GM21360 (cell line): ENCODE results near the gene SEPTIN3.
A peak's percentile ranks its signal among the peaks of the same experiment; 100 is the strongest.

Experiments used
- ATAC-seq: cut with Tn5 transposase; IDR thresholded peaks from one replicate; pipeline ENCODE4 v1.9.1; 2021; ENCODE audit warnings: mild to moderate bottlenecking, moderate library complexity; ENCODE audit not compliant: unreplicated experiment

SEPTIN3 gene, protein sequence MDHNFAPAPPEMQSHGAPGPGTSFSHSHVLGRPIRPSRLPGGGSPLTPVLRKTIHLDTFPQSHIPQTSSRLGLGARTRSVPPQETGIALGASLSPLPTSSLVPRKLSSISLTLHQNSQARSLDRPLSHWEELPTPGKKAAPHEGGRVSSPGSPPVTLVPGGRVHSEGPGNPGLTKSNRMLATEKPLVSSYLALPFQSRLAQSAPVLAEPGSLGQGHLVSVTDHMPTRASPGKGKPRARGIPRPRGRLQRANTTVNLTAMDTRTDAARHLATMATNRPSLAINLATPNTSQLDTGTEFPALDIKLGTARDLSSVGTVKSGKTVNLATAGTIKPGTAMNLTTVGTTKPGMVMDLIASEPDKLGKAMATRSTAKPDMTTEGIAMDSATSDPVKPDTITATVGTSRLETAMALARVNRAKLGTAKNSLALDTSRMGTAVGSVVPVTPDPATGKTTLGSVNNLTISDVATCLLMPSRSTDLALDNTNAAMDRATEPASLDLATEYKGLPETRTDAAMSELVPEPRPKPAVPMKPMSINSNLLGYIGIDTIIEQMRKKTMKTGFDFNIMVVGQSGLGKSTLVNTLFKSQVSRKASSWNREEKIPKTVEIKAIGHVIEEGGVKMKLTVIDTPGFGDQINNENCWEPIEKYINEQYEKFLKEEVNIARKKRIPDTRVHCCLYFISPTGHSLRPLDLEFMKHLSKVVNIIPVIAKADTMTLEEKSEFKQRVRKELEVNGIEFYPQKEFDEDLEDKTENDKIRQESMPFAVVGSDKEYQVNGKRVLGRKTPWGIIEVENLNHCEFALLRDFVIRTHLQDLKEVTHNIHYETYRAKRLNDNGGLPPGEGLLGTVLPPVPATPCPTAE

DNA sequence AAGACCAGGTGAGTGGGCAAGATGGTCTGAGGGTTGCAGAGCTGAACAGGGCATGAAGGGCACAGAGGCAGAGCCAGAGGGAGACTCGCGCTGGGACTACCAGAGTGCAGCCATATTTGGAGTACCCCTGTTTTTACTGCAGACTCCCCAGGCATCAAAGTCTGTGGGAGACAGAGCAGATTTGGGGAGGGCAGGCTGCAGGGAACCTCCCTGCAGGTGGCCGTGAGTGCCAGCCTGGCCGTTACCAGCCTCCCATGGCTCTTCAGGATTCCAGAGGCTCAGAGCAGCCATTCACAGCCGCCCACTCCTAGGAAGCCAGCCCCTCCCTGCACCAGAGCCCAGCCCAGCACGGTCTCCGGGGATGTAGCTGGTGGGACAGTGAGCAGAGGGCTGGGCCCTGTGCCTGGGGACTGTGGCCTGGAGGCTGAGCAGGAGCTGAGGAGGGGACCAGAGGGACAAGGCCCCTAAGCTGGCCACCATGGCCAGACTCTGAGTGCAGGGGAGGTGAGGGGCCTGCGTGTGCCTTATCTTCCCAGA, at the start of gene SEPTIN3:
TSS of gene SEPTIN3 (plus strand) at position 334 of the 537 bp plus-strand sequence. CDS start 2,050 bp downstream, outside the sequence.
- ATAC-seq = no peak

DNA sequence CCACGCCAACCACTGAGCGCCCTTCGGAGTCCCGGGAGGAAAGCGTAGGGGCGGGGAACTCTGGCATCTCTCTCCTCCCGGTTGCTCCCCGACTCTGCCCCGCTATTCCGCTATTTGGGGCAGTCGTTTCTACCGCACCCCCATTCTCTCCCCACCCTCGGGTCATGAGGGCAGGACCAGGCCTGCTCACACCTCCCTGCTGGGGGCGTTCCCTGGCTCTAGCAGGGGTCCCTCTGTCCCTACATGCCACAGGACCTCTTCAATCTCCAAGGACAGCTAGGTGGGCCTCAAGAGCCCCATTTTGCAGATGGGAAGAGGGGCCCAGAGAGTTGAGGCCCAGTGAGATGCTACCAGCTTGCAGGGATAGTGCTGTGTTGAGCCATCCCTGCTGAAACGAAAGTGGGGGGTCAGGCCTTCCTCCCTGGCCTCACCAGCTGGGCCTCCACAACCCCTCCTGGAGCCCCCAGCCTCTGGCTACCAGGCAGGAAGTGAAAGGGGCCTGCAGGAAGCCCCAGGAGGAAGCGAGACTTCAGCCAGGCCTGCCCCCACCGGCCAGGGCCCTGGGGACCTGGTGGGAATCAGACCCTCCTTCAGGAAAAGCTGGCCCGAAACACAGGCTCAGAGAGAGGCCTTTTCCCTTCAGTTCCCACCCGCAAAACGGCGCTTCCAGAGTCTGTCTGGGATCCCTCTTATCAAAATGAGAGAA, 48.8 kb upstream of the SEPTIN3 start:
- ATAC-seq = peak; percentile 17

DNA sequence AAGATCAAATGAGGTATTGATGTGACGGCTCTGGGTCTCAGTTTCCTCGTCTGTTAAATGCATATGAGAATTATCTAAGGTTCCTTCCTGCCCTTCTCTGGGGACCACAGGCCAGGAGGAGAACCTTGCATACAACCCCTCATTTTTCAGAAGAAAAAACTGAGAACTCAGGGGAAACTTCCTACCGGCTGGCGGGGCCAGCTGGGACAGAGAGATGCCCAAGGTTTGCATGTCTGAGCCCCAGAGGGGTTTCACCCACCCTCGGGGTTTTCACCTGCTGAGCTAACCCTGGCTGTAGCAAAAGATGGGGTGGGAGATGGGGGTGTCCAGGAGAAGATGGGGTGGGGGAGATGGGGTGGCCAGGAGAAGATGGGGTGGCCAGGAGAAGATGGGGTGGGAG, 46.9 kb upstream of the SEPTIN3 start:
- no peak for ATAC-seq

DNA sequence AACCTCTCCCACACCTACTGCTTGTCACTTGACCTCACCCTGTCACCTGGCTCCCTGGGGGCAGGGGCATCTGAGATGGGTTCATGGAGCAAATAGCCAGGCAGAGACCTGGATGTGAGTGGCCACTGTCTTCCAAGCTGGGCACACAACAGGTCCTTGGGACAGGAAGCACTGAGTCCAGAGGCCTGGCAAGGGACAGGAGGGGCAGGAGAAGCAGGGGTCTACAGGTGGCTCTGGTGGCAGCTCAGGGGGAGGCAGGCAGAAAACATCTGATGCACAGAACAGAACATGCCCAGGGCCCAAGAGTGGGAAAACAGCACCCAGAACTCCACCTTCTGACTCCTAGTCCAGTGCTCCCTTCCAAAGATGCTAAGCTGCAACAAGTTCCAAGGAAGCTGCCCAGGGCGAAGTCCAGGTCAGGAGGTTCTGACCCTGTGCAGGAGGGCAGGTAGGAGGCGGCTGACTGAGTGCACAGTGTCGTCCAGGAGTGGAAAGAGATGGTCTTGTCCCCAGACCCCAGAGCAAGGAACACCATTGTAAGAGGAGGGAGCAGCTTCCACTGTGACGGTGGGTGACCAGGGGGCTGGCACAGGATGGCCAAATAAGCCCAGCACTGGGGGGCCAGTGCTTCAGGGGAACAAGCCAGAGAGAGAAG, 46.2 kb upstream of the SEPTIN3 start:
- ATAC-seq = no peak

DNA sequence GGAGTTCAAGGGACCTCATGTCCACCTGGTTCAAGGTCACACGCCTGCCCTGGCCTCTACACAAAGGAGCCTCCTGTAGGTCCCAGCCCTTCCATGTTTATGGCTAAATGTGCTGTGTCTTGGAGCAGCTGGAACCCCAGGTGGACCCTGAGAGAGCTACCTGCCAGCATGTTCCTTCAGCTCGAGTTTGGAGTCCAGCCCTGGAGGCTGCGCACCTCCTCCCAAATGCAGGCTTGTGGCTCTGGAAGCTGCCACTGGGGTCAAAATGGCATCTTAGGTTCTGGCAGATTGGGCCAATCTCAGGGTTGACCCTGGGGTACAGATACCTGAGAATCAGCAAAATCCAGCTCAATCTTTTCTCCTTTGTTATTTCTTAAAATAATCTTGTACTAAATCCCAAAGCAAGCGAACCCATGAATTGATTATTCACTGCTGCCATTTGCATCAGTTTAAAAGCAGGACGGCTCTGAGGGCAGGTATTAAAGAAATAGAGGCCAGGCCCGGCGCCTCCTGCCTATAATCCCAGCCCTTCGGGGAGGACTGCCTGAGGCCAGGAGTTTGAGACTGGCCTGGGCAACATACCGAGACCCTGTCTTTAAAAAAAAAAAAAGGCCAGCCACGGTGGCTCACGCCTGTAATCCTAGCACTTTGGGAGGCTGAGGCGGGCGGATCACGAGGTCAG, 45.5 kb upstream of the SEPTIN3 start:
- ATAC-seq = no peak

DNA sequence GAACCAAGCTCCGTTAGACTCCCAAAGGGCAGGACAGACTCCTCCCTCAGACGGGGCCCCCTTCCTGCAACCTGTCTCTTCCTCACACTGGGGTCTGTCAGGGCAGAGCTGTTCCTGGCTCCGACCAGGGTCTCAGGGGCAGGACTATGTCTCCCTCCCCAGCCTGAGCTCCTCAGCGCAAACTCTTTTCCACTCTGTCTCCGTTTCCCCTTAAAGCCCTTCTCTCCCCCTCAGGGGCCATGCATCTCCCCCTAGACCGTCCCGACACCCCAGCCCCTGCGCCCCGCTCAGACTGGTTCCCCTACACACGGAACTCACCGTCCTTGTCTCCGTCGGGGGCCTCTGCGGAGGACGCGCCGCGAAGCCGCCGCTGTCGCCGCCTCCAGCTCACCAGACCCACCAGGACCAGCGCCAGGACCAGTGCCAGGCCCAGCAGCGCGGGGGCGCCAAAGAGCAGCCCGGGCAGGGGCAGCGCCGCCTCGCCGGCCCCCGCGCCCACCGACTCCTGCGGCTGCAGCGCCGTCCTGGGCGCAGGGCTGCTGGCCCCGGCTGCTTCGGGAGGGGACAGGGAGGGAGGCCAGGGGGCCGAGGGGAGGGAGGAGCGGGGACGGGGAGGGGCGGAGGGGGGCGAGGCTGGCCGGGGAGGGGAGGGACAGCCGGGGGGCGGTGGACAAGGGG, 43.3 kb upstream of the SEPTIN3 start:
- ATAC-seq = peak; percentile 33

DNA sequence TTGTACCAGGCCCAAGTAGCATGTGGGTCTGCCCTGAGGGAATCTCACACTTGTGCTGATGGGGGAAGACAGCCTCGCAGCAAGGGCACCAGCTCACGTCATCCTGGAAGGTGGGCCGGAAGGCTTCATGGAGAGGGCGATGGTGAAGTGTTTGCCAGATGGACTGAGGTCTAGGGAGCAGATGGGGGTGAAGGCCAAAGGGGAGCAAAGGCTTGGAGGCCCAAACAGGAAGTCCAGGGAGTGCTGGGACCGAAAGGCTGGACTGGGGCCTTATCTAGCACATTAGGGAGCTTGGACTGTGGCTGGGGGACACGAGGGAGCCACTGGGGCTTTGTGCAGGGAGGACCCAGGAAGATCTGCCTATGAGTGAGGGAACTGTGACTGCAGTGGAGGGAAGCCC, 41.4 kb upstream of the SEPTIN3 start:
- no peak for ATAC-seq

DNA sequence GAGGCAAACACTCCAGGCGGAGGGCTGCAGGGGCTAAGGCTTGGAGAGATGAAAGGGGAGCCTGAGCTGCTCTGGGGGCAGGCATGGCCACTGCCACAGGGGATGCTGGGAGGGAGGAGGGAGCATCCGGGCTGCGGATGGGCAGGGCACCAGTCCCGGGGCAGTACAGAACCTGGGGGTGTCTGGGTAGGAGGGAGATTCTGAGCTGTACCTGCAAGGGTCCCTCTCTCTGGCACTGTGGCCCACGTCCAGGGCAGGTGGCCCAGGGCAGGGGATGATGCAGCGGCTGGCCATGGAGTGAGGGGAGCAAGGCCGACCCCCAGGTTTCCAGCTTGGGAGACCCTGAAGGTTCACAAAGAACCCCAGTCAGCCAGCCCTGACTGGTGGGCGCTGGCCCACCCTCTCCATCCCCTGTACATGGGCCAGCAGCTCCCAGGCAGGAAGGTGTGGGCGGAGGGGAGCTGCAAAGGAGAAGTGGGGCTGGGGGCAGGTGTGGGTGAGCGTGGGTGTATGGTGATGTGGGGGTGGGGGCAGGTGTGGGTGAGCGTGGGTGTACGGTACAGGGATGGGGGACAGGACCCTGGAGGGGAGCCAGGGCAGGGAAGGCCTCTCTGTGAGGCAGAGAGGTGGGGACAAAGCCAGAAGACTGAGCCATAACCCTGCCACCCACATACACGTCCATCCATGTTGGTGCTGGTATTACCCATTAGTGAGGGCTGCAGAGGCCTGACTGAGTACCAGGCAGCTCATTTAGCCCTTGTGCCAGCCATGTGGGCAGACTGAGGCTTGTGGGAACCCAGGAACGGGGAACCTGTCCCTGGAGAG, 40.4 kb upstream of the SEPTIN3 start:
- no peak for ATAC-seq

DNA sequence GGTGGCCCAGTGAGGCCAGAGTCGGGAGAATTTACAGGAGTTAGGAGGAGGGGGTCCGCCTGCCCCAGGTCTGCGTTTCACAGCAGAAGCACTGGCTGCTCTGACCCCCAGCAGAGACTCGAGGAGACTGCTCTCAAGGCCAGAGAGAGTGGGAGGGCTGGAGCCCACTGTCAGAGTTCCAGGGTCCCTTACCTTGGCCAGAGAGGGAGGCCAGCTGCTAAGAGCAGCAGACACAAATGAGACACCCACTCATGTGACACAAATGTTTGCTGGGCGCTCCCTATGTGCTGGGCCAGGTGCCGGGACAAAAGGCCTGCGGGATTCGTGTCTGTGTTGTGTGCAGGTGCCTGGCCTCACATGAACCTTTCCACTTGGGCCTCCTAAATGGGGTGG, 39.8 kb upstream of the SEPTIN3 start:
- ATAC-seq = no peak

DNA sequence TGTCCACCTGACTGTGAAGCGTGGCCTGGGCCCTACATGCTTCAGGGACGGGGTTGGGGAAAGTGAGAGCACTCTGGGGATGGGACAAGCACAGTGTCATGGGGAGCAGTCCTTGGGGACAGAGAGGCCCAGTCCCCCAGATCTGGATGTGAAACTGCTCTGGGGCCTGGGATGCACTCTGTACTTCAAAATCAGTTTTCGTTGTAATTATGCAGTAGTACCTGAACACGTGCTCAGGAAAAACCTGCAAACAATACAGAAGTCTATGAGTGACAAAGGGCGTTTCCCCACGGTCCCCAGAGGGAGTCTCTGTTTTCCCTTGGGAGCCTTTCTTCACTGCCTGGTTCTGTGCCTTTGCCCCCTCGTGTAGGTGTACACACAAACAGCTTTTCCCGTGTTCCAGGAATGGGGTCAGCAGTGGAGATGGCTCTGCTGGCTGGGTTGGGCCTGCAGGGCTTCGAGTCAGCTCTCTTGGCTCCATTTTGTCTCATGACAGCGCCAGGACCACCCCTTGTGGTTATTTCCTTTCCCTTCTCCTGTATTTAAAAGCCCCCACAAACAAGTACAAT, 37.5 kb upstream of the SEPTIN3 start:
- no peak for ATAC-seq

DNA sequence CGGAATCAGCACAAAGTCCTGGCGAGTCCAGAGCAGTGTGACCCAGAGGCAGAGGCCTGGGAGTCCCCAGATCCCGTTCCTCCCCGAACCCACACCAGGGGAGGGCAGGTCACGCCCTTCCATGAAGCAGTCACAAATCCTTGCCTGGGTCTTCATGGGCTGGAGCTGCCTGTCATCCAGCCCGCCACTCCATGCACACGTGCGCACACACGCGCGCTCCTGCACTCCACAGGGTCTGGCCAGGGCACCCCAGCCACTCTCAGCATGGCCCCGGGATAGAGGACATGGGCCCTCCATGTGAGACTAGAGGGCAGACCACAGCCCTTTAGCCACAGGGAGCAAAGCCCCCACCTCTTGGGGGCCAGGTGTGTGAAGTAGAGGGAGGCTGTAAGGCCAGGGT, 36.9 kb upstream of the SEPTIN3 start:
- ATAC-seq = no peak

DNA sequence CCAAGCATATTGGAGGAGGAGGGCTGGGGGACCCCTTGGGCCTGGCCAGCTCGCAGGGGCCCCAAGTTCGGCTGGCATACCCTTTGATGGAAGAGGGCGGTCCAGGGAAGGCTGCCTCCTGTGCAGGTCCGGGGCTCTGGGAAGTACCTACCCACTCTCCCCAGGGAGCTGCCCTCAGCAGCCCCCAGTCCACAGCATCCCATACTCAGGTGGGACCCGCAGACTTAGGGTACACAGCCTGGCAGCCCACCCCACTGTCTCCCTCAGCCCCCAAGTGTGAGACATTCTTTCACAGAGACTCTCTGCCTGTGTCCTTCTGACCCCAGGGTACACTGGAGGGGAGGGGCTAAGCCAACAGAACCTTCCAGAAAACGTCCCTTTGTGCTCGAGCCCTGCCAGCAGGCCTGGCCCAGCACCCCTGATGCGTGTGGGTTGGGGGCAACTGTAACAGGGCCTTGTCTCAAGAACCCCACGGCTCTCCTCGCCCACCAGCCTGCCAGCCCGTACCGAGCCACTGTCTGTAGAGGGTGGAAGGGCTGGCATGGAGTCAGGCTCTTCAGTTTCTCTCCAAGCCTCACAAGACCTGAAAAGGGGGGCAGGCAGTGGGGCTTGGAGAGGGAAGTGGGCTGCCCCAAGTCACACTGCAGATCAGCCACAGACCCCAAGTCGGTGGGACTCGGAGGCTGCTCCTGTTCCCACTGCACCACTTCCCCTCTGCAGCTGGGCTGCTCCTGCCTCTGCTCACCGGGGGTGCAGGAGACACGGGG, 35.6 kb upstream of the SEPTIN3 start:
- ATAC-seq = no peak

DNA sequence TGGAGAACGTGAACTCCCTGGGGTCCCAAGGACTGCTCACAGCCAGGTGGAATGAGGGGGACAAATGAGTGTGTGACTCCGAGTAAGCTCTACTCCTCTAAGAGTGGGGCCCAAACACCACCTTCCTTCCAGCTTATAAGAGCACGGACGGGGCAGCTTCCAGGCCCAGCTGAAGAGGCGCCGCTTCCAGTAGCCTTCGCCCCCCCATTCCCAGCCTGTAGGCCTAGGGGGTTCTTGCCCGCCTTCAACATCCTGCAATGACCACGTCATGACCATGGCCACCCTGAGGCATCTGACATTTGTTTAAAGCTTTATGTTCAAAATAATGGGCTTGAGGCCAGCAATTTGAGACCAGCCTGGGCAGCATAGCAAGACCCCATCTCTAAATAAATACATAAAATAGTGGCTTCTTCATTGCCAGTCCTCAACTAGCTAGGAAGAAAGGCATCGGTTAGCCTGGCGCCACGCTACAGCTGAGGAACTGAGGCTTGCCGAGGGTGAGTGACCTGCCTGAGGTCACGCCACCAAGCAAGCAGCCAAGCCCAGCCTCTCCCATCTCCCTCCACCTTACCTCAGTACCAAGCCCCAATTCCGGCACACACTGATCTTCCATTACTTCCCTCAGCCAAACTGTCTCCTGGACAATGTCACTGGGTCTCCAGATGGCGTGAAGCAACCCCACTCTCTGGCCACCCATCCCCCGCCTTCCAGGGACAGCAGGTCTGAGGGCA, 34.8 kb upstream of the SEPTIN3 start:
- ATAC-seq = no peak

DNA sequence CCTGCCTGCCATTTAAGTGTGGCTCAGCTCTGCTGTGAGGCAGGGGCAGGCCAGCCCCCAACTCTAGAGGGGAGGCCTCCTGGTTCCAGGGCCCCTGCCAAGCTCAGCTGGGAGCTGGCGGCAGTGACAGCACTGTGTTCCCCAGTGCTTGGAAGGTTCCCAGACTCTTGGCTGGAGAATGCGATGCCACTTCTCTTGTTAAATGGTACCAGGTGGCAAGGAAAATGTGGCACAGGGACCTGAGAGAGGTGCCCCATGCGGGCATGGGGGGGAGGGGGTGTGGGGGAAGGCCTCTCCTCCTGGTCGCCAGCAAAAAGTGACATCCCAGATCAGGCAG, 34.3 kb upstream of the SEPTIN3 start:
- no peak for ATAC-seq

DNA sequence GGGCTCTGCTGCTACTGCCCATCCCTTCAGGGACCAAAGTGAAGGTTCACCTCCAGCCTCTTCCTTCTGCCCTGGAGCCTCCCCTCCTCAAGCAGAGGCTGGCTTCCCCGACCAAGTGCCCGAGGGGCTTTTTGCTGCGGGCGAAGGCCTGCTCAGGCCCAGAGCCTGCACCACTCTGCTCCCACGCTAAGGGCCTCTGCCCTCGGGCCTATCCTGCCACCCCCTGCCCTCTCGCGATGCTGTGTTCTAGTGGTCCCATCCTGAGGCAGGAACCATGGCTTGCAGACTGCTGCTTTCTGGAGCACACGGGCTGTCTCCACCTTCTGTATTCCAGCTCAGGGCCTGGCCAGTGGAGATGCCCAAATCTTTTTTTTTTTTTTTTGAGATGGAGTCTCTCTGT, 33.7 kb upstream of the SEPTIN3 start:
- ATAC-seq = no peak

DNA sequence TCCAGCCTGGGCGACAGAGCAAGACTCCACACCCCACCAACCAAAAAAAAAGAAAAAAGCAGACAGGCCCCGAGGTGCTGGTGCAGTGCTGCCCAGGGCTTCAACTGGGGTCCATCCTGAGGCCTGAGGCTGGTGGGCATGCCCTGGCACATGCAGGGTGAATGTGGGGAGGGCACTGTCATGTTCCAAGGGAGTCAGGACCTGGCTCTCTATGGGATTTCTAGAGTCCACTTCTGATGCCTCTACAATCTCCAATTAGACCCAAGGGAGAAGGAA, 32.4 kb upstream of the SEPTIN3 start:
- no peak for ATAC-seq
